Hematopoietic multipotent progenitor cell treated with erythropoietin and hydrocortisone succinate and interleukin-3 and kit ligand, for 15 days (in vitro differentiated cells): ENCODE results near the gene NUDT4B.
"Not testable (repeated sequence)": the region's sequence is repeated elsewhere in the genome, so short reads cannot be mapped to it uniquely, and the experiment has no call there.

Experiments used
- DNase-seq: peaks from one replicate; pipeline ENCODE4 v3.0.0-alpha.2; 2015; ENCODE audit warnings: low spot score

The NUDT4B gene

DNA sequence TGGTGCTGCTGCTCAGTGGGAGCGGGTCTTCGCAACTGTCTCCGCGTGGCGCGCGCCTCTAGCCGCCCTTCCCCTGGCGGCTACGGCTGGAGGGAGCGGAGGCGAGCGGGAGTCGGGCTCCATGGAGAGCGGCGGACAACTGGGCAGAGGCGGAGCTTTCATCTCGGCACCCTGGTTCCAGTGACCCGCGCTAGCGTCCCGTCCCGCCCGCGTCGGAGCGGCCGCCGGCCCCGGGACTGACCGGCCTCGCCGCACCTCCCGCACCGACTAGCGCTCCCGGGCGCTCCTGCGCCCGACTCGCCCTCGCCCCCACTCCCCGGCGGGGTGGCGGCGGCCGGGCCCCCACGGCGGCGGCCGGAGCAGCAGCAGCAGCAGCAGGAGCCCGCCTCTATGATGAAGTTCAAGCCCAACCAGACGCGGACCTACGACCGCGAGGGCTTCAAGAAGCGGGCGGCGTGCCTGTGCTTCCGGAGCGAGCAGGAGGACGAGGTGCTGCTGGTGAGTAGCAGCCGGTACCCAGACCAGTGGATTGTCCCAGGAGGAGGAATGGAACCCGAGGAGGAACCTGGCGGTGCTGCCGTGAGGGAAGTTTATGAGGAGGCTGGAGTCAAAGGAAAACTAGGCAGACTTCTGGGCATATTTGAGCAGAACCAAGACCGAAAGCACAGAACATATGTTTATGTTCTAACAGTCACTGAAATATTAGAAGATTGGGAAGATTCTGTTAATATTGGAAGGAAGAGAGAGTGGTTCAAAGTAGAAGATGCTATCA is at the start of gene NUDT4B:
Gene NUDT4B (plus strand): TSS at position 212 of the 772 bp plus-strand sequence. CDS start 179 bp downstream, at position 391.
- not testable (repeated sequence) for DNase-seq

- DNase-seq: not testable (repeated sequence)
Observed at GRCh38 chr1:148699357-148699756, 49.2 kb upstream of the NUDT4B start.

GRCh38 chr1:148702242-148702641 is 46.3 kb upstream of the NUDT4B start:
- DNase-seq: not testable (repeated sequence)

DNA sequence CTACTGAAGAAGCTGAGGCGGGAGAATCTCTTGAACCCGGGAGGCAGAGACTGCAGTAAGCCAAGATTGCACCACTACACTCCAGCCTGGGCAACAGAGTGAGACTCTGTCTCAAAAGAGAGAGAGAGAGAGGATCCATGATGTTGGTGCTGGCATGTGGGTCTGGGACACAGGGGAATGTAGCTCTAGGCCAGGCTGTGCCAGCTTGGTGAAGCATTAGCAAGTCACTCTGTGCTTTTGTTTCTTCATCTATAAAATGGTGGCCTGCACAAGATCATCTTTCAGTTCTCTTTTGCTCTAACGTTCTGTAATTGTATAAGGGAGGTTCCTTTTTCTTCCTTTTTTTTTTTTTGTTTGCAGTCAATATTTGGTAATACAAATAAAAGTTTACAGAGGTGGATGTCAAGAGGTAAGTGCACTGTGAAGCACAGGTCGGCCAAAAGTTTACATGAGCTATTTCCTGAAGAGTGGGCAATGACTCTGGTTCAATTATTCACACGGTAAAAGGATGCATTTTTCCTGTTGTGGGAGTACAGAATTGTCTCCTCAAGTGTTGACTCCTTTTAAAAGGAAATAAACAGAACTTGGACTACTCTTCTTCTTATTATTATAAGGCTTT is 44.5 kb upstream of the NUDT4B start:
- DNase-seq: not testable (repeated sequence)

DNA sequence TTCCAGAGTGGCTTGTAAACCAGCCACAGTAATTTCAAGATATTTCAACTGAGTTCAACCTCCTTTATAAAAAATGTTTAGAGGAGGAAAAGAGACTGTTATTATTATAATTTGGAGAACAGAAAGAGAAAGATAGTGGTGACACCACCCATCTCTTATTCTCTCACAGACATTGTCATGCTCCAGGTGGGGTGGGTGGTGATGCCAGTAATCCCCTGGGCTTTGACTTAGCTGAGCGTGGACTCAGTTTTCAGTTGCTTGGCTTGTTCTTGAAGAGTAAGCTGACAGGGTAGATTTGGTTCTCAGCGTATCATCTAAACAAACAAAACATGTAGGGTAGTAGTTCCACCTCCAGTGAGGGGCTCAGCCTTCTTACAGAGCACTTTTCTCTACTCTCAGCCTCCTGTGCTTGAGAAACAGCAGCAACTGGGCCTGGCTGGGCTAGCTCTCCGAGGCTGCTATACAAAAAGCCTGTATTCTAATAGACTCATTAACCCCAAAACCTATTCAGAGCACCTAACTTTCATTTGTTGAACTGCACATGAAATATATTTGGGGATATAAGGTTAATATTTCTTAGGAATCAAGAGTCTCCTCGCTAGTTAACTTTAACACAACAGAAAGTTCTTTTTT is 43.1 kb upstream of the NUDT4B start:
- not testable (repeated sequence) for DNase-seq

DNA sequence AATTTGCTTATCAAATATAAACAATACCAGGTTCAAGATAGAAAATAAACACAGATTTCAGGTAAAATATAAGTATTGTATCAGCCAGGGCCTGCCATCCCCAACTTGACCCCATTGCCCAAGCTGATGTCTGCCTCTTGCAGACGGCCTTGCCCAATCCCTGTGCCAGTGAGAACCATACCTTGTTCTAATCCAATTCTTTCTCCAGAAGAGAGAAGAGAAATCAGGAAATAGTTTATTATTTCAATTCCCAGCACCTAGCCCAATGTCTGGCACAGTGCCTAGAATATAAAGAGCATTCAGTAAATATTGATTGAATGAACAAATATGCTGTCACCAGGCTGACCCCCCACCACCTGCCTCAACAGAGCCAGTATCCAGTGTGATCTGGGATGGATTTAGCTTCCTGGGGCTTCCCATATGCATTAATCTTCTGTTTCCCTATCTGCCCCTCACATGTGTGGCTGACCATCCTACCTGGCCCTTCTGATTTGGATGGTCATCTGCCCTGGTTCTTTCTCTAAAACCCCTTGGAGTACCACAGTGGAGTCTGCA is 39.7 kb upstream of the NUDT4B start:
- not testable (repeated sequence) for DNase-seq

- DNase-seq: not testable (repeated sequence)
Observed at GRCh38 chr1:148710772-148711523, 37.6 kb upstream of the NUDT4B start.

- not testable (repeated sequence) for DNase-seq
Observed at GRCh38 chr1:148712353-148712752, 36.2 kb upstream of the NUDT4B start.

DNA sequence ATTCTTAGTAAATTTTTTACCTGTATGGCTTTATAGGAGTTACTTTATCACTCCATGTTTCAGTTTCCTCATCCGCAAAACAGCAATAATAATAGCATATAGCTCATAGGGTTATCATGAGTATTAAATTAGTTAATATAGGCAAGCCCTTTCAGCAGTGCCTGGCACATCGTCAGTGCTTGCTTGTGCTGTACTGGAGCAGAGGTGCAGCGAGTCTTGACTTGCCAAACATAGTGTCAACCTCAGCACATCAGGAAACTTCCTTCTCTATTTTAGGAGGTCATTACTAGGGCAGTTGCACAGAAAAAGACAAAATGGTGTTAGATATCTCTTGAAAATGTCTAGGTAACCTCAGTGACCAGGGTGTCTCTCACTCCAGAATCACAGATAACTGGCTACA is 33.1 kb upstream of the NUDT4B start:
- DNase-seq: not testable (repeated sequence)

DNA sequence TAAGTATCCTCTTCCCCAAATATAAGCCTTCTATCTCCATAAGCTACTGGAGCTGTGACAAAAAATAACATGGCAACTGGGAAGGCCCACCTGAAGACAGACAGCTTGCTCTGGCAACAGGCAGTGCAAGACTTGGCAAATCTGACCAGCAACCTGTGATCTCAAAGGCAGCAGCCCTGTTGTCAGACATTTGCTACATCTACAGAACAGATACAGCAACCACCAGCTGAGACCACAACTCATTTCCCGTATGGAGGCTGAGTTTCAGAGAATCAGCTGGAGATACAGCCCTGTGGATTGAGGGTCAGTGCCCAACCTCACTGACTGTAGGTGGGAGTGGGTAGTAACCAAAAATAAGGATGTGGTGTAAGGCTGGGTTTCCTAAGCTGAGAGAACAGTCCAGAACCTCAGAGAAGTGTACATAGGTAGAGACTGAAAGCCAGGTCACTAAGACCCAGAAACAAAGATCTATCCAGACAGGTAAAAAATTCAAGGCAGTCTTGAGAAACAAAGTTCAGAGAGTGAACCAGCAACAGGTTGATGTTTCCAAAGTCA is 31.5 kb upstream of the NUDT4B start:
- not testable (repeated sequence) for DNase-seq

- not testable (repeated sequence) for DNase-seq
Observed at GRCh38 chr1:148720918-148721317, 27.7 kb upstream of the NUDT4B start.

DNA sequence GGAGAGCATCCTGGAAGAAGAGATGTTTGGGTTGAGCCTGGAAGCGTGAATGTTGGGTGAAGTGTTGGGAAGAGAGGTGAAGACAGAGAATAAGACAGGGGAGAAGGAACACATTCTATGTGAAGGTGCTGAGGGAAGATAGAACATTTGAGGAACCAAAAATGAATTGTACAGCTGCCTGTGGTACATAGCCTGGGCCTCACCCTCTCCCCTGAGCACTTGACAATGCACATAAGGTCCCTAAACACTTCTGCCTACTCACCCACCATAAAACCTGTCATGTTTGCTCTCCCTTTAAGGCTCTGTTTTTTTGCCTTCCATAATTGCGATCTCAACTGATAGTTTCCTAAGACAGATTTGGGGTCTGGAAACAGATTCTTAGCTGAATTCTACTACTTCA is 25.8 kb upstream of the NUDT4B start:
- not testable (repeated sequence) for DNase-seq

GRCh38 chr1:148723515-148723914 is 25.1 kb upstream of the NUDT4B start:
- not testable (repeated sequence) for DNase-seq

- not testable (repeated sequence) for DNase-seq
Observed at GRCh38 chr1:148724872-148725271, 23.7 kb upstream of the NUDT4B start.

DNA sequence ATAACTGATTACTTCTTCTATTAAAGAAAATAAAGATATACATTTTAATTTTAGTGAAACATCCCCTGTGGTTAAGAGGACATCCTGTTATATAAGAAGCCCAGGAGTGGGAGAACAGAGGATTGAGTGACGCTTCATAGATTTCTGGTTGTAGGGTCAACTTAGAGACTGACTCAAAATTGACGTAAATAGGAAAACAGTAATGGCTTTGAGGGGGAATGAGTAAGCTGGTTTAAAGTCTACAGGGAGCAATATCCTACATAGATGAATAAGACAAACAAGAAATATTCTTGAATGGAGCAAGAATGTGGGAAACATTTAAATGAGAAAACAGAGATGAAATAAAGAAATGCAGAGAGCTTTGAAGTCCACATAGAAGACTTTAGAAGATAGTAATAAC is 20.7 kb upstream of the NUDT4B start:
- not testable (repeated sequence) for DNase-seq

DNA sequence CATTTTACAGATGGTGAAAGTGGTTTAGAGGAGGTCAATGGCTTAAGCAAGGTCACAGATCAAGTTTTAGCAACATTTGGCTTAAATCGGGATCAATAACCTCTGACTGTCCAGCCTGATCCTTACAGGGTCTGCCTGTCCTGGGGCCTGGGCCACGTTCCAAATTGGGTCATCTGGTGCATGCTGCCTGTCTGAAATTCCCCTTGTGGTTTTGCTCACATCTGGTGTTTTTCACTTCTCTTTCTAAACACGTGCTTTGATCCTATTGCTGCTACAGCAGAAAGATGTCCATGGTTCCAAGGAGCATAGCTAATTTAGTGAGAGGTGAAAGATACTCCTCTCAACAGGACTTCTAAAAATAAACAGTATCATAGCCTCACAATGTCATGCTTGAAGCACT is 19.4 kb upstream of the NUDT4B start:
- not testable (repeated sequence) for DNase-seq

- DNase-seq: not testable (repeated sequence)
Observed at GRCh38 chr1:148729541-148729940, 19.0 kb upstream of the NUDT4B start.

- not testable (repeated sequence) for DNase-seq
Observed at GRCh38 chr1:148732277-148732676, 16.3 kb upstream of the NUDT4B start.

- DNase-seq: not testable (repeated sequence)
Observed at GRCh38 chr1:148733585-148734310, 14.8 kb upstream of the NUDT4B start.

- DNase-seq: not testable (repeated sequence)
Observed at GRCh38 chr1:148734311-148734662, 14.3 kb upstream of the NUDT4B start.

DNA sequence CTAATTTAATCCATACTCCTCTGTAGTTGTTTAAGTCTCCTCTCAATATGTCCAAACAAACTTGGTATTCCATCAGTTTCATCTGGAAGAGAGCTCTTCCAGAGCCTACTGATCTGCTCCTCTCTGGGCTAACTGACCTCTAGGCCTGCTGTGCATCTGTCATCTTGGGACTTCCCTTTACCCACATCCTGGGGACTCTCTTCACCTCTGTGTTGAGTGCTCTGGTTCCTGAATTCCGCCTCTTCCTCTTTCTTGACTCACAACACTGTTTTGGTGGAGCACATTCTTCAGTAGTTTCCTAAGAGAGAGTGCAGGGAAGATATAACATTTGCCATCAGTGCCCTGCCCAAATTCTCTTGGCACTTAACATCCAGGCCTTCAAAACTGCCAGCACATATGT is 13.0 kb upstream of the NUDT4B start:
- DNase-seq: not testable (repeated sequence)
